Astrocyte of the cerebellum (primary cell): ENCODE results near the gene ARHGAP23.

Experiments
- DNase-seq: peaks from one replicate; pipeline ENCODE4 v3.0.0-alpha.2; 2011; ENCODE audit warnings: low read depth
- H3K4me3 ChIP-seq: 2 replicates; pipeline ENCODE4 v1.5.1; 2011; ENCODE audit warnings: mild to moderate bottlenecking, low read depth, low read length, moderate library complexity
- in situ Hi-C: cut with HindIII; loops from 2 replicates; pipeline ENCODE4 v1.10.0; 2017; ENCODE audit warnings: low sequenced_read_pairs
- TF ChIP-seq, protein P1 (sequence below): IDR thresholded peaks from 2 replicates; pipeline ENCODE4 v1.5.1; 2012; ENCODE audit warnings: low read length, low read depth, moderate library complexity, mild to moderate bottlenecking; ENCODE audit errors: missing control alignments

The ARHGAP23 gene

DNA sequence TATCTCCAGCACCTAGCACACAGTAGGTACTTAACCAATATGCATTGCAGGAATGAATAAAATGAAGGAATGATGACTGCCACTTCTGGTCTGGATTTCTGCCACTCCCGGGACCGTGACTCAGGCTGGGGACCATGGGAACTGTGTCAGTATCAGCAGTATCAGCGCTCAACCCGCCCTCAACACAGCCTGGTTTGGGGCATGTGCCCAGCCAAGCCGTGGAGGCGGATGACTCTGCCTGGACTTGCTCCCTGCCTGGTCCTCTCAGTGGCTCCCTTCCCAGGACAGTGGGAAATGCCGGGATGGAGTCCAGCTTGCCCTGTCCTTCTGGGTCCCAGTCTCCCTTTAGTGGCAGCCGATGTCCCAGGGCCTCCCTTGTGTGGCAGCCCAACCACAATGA, 122.4 kb downstream of the ARHGAP23 start:
- H3K4me3 ChIP-seq: no peak overlapping the region
- DNase-seq: no peak
- TF ChIP-seq, protein P1, sequence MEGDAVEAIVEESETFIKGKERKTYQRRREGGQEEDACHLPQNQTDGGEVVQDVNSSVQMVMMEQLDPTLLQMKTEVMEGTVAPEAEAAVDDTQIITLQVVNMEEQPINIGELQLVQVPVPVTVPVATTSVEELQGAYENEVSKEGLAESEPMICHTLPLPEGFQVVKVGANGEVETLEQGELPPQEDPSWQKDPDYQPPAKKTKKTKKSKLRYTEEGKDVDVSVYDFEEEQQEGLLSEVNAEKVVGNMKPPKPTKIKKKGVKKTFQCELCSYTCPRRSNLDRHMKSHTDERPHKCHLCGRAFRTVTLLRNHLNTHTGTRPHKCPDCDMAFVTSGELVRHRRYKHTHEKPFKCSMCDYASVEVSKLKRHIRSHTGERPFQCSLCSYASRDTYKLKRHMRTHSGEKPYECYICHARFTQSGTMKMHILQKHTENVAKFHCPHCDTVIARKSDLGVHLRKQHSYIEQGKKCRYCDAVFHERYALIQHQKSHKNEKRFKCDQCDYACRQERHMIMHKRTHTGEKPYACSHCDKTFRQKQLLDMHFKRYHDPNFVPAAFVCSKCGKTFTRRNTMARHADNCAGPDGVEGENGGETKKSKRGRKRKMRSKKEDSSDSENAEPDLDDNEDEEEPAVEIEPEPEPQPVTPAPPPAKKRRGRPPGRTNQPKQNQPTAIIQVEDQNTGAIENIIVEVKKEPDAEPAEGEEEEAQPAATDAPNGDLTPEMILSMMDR: no peak
- in situ Hi-C loops: no loop called here

DNA sequence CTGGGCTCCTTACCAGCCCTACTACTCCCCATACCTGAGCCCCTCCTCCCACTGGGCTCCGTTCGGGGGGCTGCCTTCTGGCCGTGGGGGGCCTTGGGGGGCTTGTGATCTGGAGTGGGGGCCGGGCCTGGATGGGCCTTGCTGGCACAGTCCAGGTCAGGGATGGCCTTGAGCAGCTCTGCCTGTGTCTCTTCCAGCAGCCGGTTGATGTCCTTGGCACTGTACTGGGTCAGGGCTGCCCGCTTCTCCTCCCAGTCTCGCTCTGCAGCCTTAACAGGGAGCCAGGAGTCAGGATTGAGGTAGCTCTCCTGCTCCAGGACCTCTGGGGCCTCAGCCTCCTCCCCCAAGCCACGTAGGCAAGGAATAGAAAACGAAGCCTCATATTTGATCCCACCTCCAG, 122.9 kb downstream of the ARHGAP23 start:
- TF ChIP-seq, protein P1: no peak

GRCh38 chr17:38552343-38552742, 124.1 kb downstream of the ARHGAP23 start:
- in situ Hi-C loops: no loop called here
- TF ChIP-seq, protein P1: no peak
- no peak overlapping the region for H3K4me3 ChIP-seq
- DNase-seq: no peak

More for the DNA sequence above, 122.9 kb downstream of the ARHGAP23 start:
- in situ Hi-C loops: no loop called here
- H3K4me3 ChIP-seq: no peak overlapping the region
- no peak for DNase-seq

GRCh38 chr17:38554430-38555350, 126.4 kb downstream of the ARHGAP23 start:
- DNase-seq: peak; percentile 28

GRCh38 chr17:38556239-38556638, 128.0 kb downstream of the ARHGAP23 start:
- DNase-seq: no peak
- in situ Hi-C loops: no loop called here
- H3K4me3 ChIP-seq: no peak overlapping the region
- TF ChIP-seq, protein P1: no peak

More at GRCh38 chr17:38554430-38555350, 126.4 kb downstream of the ARHGAP23 start:
- in situ Hi-C loops: no loop called here
- H3K4me3 ChIP-seq: no peak overlapping the region
- TF ChIP-seq, protein P1: no peak

GRCh38 chr17:38557396-38557795, 129.1 kb downstream of the ARHGAP23 start:
- TF ChIP-seq, protein P1: no peak
- H3K4me3 ChIP-seq: no peak overlapping the region
- no peak for DNase-seq
- in situ Hi-C loops: no loop called here
